ENCODE data around the gene HS2ST1.

DNA sequence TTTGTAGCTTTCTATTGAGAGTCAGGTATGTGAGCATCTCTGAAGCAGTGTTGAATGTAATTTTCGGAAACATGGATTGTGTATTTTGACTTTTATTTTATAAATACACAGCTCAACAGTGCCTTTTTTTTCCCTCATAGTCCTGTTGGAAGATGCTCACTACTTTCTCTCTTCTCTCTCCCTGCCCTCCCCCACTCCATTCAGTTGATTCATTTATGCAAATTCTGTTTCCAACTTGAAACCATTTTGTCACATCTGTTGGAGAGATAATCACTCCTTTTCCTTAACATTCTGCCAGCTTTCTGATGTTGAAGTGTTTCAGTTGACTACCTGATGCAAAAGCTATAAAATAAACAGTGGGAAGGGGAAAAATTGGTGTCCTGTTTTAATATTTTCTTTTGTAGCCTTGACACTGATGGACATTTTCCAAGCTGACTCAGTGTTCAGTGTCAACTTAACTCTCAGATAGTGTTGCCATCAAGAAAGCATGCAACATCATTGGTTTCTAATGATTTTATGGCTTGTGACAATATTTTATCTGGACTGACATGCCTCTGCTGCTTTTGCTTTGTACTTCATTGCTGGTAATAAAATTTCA is 194.5 kb downstream of the HS2ST1 start:
- no peak for TF ChIP-seq LEF1 (IDR thresholded peaks at IDR 0.05; ENCODE audit: borderline replicate concordance)
- no peak for TF ChIP-seq ZNF384 (IDR thresholded peaks at IDR 0.05)
- no peak for TF ChIP-seq TARDBP (IDR thresholded peaks at IDR 0.05)
